ENCODE results near the gene ARG1. TPM values are rescaled to one million over a fixed set of nuclear protein-coding genes. Genes with fewer than 3 reads are reported as not detected.

ARG1 gene
- total and polyA plus RNA-seq, 5 donors from 2014 or later = 3.6 to 19.1 (median 9.1) TPM

DNA sequence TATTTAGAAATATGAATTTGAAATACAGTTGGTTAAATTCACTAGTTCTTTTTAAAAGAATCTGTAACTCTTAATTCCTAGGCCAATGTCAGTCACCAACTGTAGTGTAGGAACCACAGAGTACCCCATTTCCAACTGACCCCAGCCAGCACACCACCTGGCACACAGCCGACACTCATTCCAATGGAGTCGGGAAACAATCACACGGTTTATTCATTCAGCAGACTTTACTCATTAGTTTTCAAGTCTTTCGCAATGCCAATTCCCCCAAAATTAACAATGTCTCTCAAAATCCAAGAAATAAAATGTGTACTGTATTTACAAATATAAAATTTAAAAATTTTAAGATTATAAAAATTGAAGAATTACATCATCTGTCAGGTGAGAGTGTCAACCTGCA lies 13.5 kb downstream of the ARG1 start:
- no peak overlapping the region for H3K27ac Mint-ChIP-seq
- no peak overlapping the region for H3K27ac ChIP-seq (ENCODE audit: insufficient read depth, low read length, poor library complexity, severe bottlenecking)

DNA sequence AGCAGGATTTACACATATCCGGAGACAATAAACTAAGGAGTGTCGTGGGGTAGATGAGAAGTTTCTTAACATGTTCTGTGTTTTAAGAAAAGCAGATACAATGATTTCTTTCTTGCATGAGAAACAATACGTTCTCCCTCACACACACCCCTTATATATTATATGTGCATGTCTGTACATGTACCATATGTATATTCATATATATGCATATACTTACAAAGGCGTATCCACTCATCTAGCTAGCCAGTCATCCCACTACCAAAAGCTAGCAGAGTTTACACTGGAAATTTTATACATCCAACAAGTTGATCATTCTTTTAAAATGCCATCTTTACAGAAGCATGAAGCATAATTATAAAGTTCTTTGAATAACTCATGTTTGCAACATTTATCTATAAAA lies 14.9 kb downstream of the ARG1 start:
- Mint-ChIP-seq H3K27ac (peak overlapping the region in 1 of 3 donors; percentile 33), H3K9me3 (no peaks in the 10 kb centered on the region), H3K36me3 (peaks cover 39% of the 10 kb centered on the region), H3K4me3 (no peak overlapping the region), H3K4me1 (peaks cover 0 to 10% (median under 1%) of the 10 kb centered on the region in 4 donors), H3K27me3 (no peaks in the 10 kb centered on the region)
- Histone ChIP-seq H3K9me3 (ENCODE audit: control insufficient read depth in 2 of 2, low read length in 2 of 2) (no peaks in the 10 kb centered on the region), H3K36me3 (ENCODE audit: control insufficient read depth, insufficient read depth, low read length) (peaks cover 89% of the 10 kb centered on the region), H3K27ac (ENCODE audit: insufficient read depth, low read length, poor library complexity, severe bottlenecking) (no peak overlapping the region), H3K27me3 (ENCODE audit: control insufficient read depth, insufficient read depth, low read length) (no peaks in the 10 kb centered on the region), H3K4me3 (ENCODE audit: low read depth, low read length) (no peak overlapping the region), H3K4me1 (ENCODE audit: control insufficient read depth, insufficient read depth, low read length, poor library complexity, severe bottlenecking) (no peaks in the 10 kb centered on the region)
- DNase-seq = no peak
- no peak for ATAC-seq (ENCODE audit: low read depth in 2 of 2)

More for the DNA sequence above, 13.5 kb downstream of the ARG1 start:
- Histone ChIP-seq H3K4me1 (ENCODE audit: control insufficient read depth, insufficient read depth, low read length, poor library complexity, severe bottlenecking) (no peaks in the 10 kb centered on the region), H3K27me3 (ENCODE audit: control insufficient read depth, insufficient read depth, low read length) (no peaks in the 10 kb centered on the region), H3K36me3 (ENCODE audit: control insufficient read depth, insufficient read depth, low read length) (peaks cover 89% of the 10 kb centered on the region), H3K4me3 (ENCODE audit: low read depth, low read length) (no peak overlapping the region), H3K9me3 (ENCODE audit: control insufficient read depth in 2 of 2, low read length in 2 of 2) (no peaks in the 10 kb centered on the region)
- no peak for ATAC-seq (ENCODE audit: low read depth in 2 of 2)
- DNase-seq = no peak
- Mint-ChIP-seq H3K9me3 (no peaks in the 10 kb centered on the region), H3K36me3 (peaks cover 40% of the 10 kb centered on the region), H3K4me3 (no peak overlapping the region), H3K27me3 (no peaks in the 10 kb centered on the region), H3K4me1 (peaks cover 0 to 10% (median under 1%) of the 10 kb centered on the region in 4 donors)

DNA sequence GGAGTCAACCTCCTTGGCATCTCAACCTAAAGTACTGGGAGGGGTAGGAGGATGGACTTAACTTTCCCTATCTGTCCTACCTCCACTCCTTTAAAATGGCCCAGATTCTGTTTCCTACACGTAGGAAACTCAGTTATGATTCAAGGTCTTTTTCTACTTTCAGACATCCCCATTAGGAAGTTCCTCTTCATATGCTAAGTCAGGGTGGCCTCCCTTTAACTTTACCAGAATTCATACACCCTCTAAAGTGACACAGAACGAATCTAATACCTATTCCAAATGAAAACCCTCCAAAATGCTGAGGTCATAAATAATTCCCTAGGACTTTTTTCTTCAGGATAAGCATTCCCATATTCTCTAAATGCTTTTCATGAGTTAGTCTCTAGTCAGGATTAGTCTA lies 15.6 kb downstream of the ARG1 start:
- no peak overlapping the region for H3K4me3 ChIP-seq (ENCODE audit: low read depth, low read length)
- Mint-ChIP-seq H3K9me3 (no peaks in the 10 kb centered on the region), H3K27me3 (no peaks in the 10 kb centered on the region), H3K36me3 (peaks cover 39% of the 10 kb centered on the region), H3K4me3 (no peak overlapping the region), H3K4me1 (peaks cover 0 to 10% (median under 1%) of the 10 kb centered on the region in 4 donors), H3K27ac (peak overlapping the region; percentile 38 to 69 (median 49))
- no peaks in the 10 kb centered on the region for H3K27me3 ChIP-seq (ENCODE audit: control insufficient read depth, insufficient read depth, low read length)
- no peak for ATAC-seq (ENCODE audit: low read depth in 2 of 2)
- DNase-seq = no peak
- H3K36me3 ChIP-seq (ENCODE audit: control insufficient read depth, insufficient read depth, low read length) = peaks cover 89% of the 10 kb centered on the region
- H3K9me3 ChIP-seq (ENCODE audit: control insufficient read depth in 2 of 2, low read length in 2 of 2) = no peaks in the 10 kb centered on the region
- no peaks in the 10 kb centered on the region for H3K4me1 ChIP-seq (ENCODE audit: control insufficient read depth, insufficient read depth, low read length, poor library complexity, severe bottlenecking)
- H3K27ac ChIP-seq (ENCODE audit: insufficient read depth, low read length, poor library complexity, severe bottlenecking) = no peak overlapping the region

DNA sequence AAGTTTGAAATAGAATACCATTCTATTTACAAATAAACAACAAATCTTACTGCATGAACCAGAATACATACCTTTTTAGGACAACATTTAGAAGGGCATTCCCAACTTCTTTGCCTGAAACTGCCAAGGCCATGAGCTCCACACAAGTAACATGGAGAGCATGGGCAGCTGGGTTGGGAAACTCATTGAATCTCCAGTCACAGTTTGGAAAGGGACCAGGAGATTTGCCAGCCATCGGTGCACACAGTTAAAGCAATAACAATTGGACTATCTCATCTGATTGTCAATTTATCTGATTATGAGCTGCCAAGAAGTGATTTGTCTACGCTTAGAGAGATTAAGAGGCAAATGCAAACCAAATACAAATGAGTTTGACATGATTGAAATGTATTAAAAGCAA lies 19.9 kb downstream of the ARG1 start:
- DNase-seq = no peak
- Mint-ChIP-seq H3K36me3 (peaks cover 45% of the 10 kb centered on the region), H3K9me3 (no peaks in the 10 kb centered on the region), H3K4me3 (no peak overlapping the region), H3K27me3 (no peaks in the 10 kb centered on the region), H3K4me1 (peaks cover 1 to 16% (median 5%) of the 10 kb centered on the region in 4 donors), H3K27ac (no peak overlapping the region)
- no peak overlapping the region for H3K27ac ChIP-seq (ENCODE audit: insufficient read depth, low read length, poor library complexity, severe bottlenecking)
- no peak for ATAC-seq (ENCODE audit: low read depth in 2 of 2)
- no peaks in the 10 kb centered on the region for H3K9me3 ChIP-seq (ENCODE audit: control insufficient read depth in 2 of 2, low read length in 2 of 2)
- no peaks in the 10 kb centered on the region for H3K4me1 ChIP-seq (ENCODE audit: control insufficient read depth, insufficient read depth, low read length, poor library complexity, severe bottlenecking)
- H3K27me3 ChIP-seq (ENCODE audit: control insufficient read depth, insufficient read depth, low read length) = no peaks in the 10 kb centered on the region
- H3K4me3 ChIP-seq (ENCODE audit: low read depth, low read length) = no peak overlapping the region
- peaks cover 92% of the 10 kb centered on the region for H3K36me3 ChIP-seq (ENCODE audit: control insufficient read depth, insufficient read depth, low read length)

DNA sequence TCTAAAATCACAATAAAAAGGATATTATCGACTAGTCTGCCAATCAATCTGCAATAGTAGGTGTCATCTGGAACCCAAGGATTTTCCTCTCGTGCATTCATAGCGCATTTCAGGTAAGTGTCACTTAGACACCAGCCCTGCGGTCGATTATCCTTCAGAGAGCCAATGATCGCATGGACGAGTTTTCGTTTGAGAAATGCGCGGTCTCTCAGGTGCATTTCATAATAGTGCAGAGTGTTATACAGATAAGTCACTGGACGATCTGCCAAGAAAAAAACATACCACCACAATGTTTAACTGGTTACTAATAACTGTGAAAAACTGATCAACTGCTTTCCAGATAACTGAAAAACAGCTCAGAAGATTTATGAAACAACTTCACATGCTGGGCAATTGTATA lies 21.0 kb downstream of the ARG1 start:
- H3K27me3 Mint-ChIP-seq = no peaks in the 10 kb centered on the region
- H3K4me3 Mint-ChIP-seq = no peak overlapping the region
- no peaks in the 10 kb centered on the region for H3K4me1 ChIP-seq (ENCODE audit: control insufficient read depth, insufficient read depth, low read length, poor library complexity, severe bottlenecking)
- DNase-seq = no peak
- H3K27ac ChIP-seq (ENCODE audit: insufficient read depth, low read length, poor library complexity, severe bottlenecking) = no peak overlapping the region
- H3K27ac Mint-ChIP-seq = peak overlapping the region in 1 of 3 donors; percentile 29
- ATAC-seq (ENCODE audit: low read depth in 2 of 2) = no peak
- peaks cover 0 to 11% (median 5%) of the 10 kb centered on the region in 4 donors for H3K4me1 Mint-ChIP-seq
- peaks cover 45% of the 10 kb centered on the region for H3K36me3 Mint-ChIP-seq
- no peaks in the 10 kb centered on the region for H3K9me3 Mint-ChIP-seq
- peaks cover 92% of the 10 kb centered on the region for H3K36me3 ChIP-seq (ENCODE audit: control insufficient read depth, insufficient read depth, low read length)
- no peaks in the 10 kb centered on the region for H3K9me3 ChIP-seq (ENCODE audit: control insufficient read depth in 2 of 2, low read length in 2 of 2)
- H3K4me3 ChIP-seq (ENCODE audit: low read depth, low read length) = no peak overlapping the region
- H3K27me3 ChIP-seq (ENCODE audit: control insufficient read depth, insufficient read depth, low read length) = no peaks in the 10 kb centered on the region

DNA sequence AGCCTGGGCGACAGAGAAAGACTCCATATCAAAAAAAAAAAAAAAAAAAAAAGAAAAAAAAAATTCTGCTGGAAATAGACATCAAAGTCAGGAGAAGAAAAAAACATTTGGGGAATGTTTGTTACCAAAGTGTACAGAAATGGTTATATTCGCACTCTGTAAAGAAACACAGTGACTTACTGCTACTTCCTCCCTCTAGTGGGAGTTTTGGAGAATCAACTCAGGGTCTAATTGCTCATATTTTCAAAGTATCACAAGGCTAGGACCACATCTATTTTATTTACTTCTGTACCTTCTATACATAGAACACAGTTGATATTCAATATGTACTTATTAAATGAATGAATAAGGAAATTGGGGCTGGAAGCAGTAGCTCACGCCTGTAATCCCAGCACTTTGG lies 24.4 kb downstream of the ARG1 start:
- Histone ChIP-seq H3K27me3 (ENCODE audit: control insufficient read depth, insufficient read depth, low read length) (no peaks in the 10 kb centered on the region), H3K27ac (ENCODE audit: insufficient read depth, low read length, poor library complexity, severe bottlenecking) (no peak overlapping the region), H3K9me3 (ENCODE audit: control insufficient read depth in 2 of 2, low read length in 2 of 2) (no peaks in the 10 kb centered on the region), H3K36me3 (ENCODE audit: control insufficient read depth, insufficient read depth, low read length) (peaks cover 94% of the 10 kb centered on the region), H3K4me1 (ENCODE audit: control insufficient read depth, insufficient read depth, low read length, poor library complexity, severe bottlenecking) (no peaks in the 10 kb centered on the region), H3K4me3 (ENCODE audit: low read depth, low read length) (no peak overlapping the region)
- ATAC-seq (ENCODE audit: low read depth in 2 of 2) (no peak), DNase-seq (peak in 2 of 3 donors; percentile 22 to 24)
- no peaks in the 10 kb centered on the region for H3K27me3 Mint-ChIP-seq
- H3K9me3 Mint-ChIP-seq = no peaks in the 10 kb centered on the region
- no peak overlapping the region for H3K4me3 Mint-ChIP-seq
- peaks cover 63% of the 10 kb centered on the region for H3K36me3 Mint-ChIP-seq
- H3K4me1 Mint-ChIP-seq = peaks cover 0 to 7% (median 5%) of the 10 kb centered on the region in 4 donors
- peak overlapping the region in 1 of 3 donors; percentile 32 for H3K27ac Mint-ChIP-seq

DNA sequence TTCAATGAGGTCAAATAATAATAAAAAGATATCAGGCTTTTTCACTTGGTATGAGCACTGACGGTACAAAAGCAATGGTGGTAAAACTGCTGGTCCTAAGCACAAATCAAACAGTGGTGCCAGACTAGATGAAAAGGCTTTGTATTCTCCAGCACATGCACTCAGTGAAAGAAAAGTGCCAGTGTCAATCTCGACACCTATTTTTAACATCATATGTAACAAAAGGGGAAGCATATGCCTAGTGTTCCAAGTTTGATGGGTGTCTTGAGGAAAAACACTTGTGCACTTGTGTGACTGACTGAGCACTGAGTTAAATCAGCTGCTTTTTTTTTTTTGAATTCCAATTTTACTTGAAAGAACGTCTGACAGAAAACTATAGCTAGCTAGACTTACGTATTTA lies 27.7 kb downstream of the ARG1 start:
- no peaks in the 10 kb centered on the region for H3K9me3 Mint-ChIP-seq
- H3K4me1 ChIP-seq (ENCODE audit: control insufficient read depth, insufficient read depth, low read length, poor library complexity, severe bottlenecking) = no peaks in the 10 kb centered on the region
- no peak overlapping the region for H3K27ac ChIP-seq (ENCODE audit: insufficient read depth, low read length, poor library complexity, severe bottlenecking)
- no peak overlapping the region for H3K4me3 ChIP-seq (ENCODE audit: low read depth, low read length)
- no peaks in the 10 kb centered on the region for H3K27me3 Mint-ChIP-seq
- H3K9me3 ChIP-seq (ENCODE audit: control insufficient read depth in 2 of 2, low read length in 2 of 2) = no peaks in the 10 kb centered on the region
- H3K4me3 Mint-ChIP-seq = no peak overlapping the region
- no peak overlapping the region for H3K27ac Mint-ChIP-seq
- ATAC-seq (ENCODE audit: low read depth in 2 of 2) (no peak), DNase-seq (no peak)
- H3K27me3 ChIP-seq (ENCODE audit: control insufficient read depth, insufficient read depth, low read length) = no peaks in the 10 kb centered on the region
- peaks cover 95% of the 10 kb centered on the region for H3K36me3 ChIP-seq (ENCODE audit: control insufficient read depth, insufficient read depth, low read length)
- H3K4me1 Mint-ChIP-seq = peaks cover 0 to 3% (median 0%) of the 10 kb centered on the region in 4 donors
- H3K36me3 Mint-ChIP-seq = peaks cover 54% of the 10 kb centered on the region

DNA sequence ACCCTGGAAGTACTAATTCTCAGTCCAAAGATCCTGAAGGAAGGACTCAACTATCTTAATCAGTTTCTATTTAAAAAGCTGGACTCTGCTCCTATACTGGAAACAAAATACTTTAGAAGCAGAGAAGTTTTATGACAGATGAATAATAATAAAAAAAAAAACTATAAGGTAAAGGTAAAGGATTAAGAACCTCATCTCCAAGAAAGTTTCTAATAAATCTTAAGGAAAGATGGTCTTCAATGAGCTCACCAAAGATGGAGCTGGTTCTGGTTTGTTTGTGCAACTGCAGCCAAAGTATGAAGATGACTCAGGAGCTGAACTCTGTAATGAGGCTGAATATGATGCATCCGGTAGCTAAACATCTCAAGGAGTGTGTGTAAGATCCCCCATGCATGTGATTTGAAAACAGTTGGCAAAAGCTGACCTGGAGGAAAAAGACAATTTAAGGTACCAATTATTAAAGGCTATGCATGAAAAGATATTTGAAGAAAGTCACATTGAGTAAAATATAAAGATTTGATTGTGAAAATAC lies 29.8 kb downstream of the ARG1 start:
- H3K27me3 Mint-ChIP-seq = no peaks in the 10 kb centered on the region
- DNase-seq (no peak), ATAC-seq (ENCODE audit: low read depth in 2 of 2) (no peak)
- H3K4me1 ChIP-seq (ENCODE audit: control insufficient read depth, insufficient read depth, low read length, poor library complexity, severe bottlenecking) = no peaks in the 10 kb centered on the region
- no peak overlapping the region for H3K27ac Mint-ChIP-seq
- H3K4me3 ChIP-seq (ENCODE audit: low read depth, low read length) = no peak overlapping the region
- no peaks in the 10 kb centered on the region for H3K9me3 ChIP-seq (ENCODE audit: control insufficient read depth in 2 of 2, low read length in 2 of 2)
- peaks cover 59% of the 10 kb centered on the region for H3K36me3 Mint-ChIP-seq
- H3K36me3 ChIP-seq (ENCODE audit: control insufficient read depth, insufficient read depth, low read length) = peaks cover 92% of the 10 kb centered on the region
- H3K4me3 Mint-ChIP-seq = no peak overlapping the region
- peaks cover 0 to 3% (median 1%) of the 10 kb centered on the region in 4 donors for H3K4me1 Mint-ChIP-seq
- no peaks in the 10 kb centered on the region for H3K9me3 Mint-ChIP-seq
- no peaks in the 10 kb centered on the region for H3K27me3 ChIP-seq (ENCODE audit: control insufficient read depth, insufficient read depth, low read length)
- H3K27ac ChIP-seq (ENCODE audit: insufficient read depth, low read length, poor library complexity, severe bottlenecking) = no peak overlapping the region
